GM18499 (cell line): ENCODE results near the gene CRTAC1.

Experiments
- ATAC-seq: cut with Tn5 transposase; IDR thresholded peaks from one replicate; pipeline ENCODE4 v1.9.1; 2021; ENCODE audit warnings: moderate number of reproducible peaks; ENCODE audit not compliant: insufficient read depth, unreplicated experiment

CRTAC1 gene

GRCh38 chr10:98030093-98030821 lies at the start of gene CRTAC1:
Gene CRTAC1, minus strand, starts transcription at chr10:98030621. Its CDS starts 149 bp downstream, at chr10:98030472.
- ATAC-seq, result no peak

GRCh38 chr10:98078774-98079173 lies 48.4 kb upstream of the CRTAC1 start:
- no peak for ATAC-seq

GRCh38 chr10:98077223-98077622 lies 46.8 kb upstream of the CRTAC1 start:
- no peak for ATAC-seq

GRCh38 chr10:98076086-98076485 lies 45.7 kb upstream of the CRTAC1 start:
- ATAC-seq, result no peak

- ATAC-seq, result no peak
Measured at GRCh38 chr10:98074315-98074911, 44.0 kb upstream of the CRTAC1 start.

- ATAC-seq, result no peak
Measured at GRCh38 chr10:98067165-98067564, 36.7 kb upstream of the CRTAC1 start.

GRCh38 chr10:98063740-98064027 lies 33.3 kb upstream of the CRTAC1 start:
- ATAC-seq, result no peak

GRCh38 chr10:98062424-98062823 lies 32.0 kb upstream of the CRTAC1 start:
- no peak for ATAC-seq

GRCh38 chr10:98060079-98060478 lies 29.7 kb upstream of the CRTAC1 start:
- no peak for ATAC-seq

GRCh38 chr10:98058295-98058694 lies 27.9 kb upstream of the CRTAC1 start:
- ATAC-seq, result no peak

GRCh38 chr10:98055841-98056516 lies 25.6 kb upstream of the CRTAC1 start:
- ATAC-seq, result no peak

- ATAC-seq, result no peak
Measured at GRCh38 chr10:98047009-98047741, 16.8 kb upstream of the CRTAC1 start.

- ATAC-seq, result no peak
Measured at GRCh38 chr10:98045785-98046389, 15.5 kb upstream of the CRTAC1 start.

- no peak for ATAC-seq
Measured at GRCh38 chr10:98041352-98042043, 11.1 kb upstream of the CRTAC1 start.

GRCh38 chr10:98039690-98040381 lies 9.4 kb upstream of the CRTAC1 start:
- no peak for ATAC-seq

- no peak for ATAC-seq
Measured at GRCh38 chr10:98038288-98038687, 7.9 kb upstream of the CRTAC1 start.

GRCh38 chr10:98035599-98035998 lies 5.2 kb upstream of the CRTAC1 start:
- no peak for ATAC-seq

GRCh38 chr10:98033515-98033914 lies 3.1 kb upstream of the CRTAC1 start:
- ATAC-seq, result no peak

GRCh38 chr10:98031440-98031839 lies 1.0 kb upstream of the CRTAC1 start:
- ATAC-seq, result no peak
